Naive B cell (primary cell): ENCODE measurements around the gene SENP1. TPM values are rescaled to one million over a fixed set of nuclear protein-coding genes. Genes with fewer than 3 reads are reported as not detected.
A peak's percentile ranks its signal among the peaks of the same experiment; 100 is the strongest.

Source experiments
- ATAC-seq, 2 donors: fragments of 150-1000 bp; cut with Tn5 transposase; 2 replicates each; pipeline ENCODE4 v1.10.0; 2021; ENCODE audit warnings: low read depth in 2 of 2, mild to moderate bottlenecking in 2 of 2, moderate library complexity in 2 of 2
- DNase-seq: peaks from one replicate; pipeline ENCODE4 v3.0.0; 2022
- H3K27ac Mint-ChIP-seq, 6 donors: one replicate each; pipeline ENCODE4 v1.8.0; 2020 to 2022; ENCODE audit warnings: mild to moderate bottlenecking in 6 of 6, mixed read lengths in 6 of 6, moderate library complexity in 5 of 6, inconsistent platforms in 2 of 6
- H3K27me3 Mint-ChIP-seq, 3 donors: one replicate each; pipeline ENCODE4 v1.8.0; 2021 to 2022; ENCODE audit warnings: mixed read lengths in 3 of 3, mild to moderate bottlenecking in 1 of 3
- H3K36me3 Mint-ChIP-seq, 2 donors: one replicate each; pipeline ENCODE4 v1.8.0; 2020 to 2022; ENCODE audit warnings: mixed read lengths in 2 of 2, inconsistent platforms in 1 of 2, mild to moderate bottlenecking in 1 of 2
- H3K4me1 Mint-ChIP-seq, 3 donors: one replicate each; pipeline ENCODE4 v1.8.0; 2020 to 2022; ENCODE audit warnings: mixed read lengths in 3 of 3, inconsistent platforms in 1 of 3, mild to moderate bottlenecking in 1 of 3, moderate library complexity in 1 of 3
- H3K4me3 Mint-ChIP-seq, 8 donors: one replicate each; pipeline ENCODE4 v1.8.0; 2020 to 2022; ENCODE audit warnings: mild to moderate bottlenecking in 8 of 8, mixed read lengths in 8 of 8, moderate library complexity in 8 of 8, inconsistent platforms in 2 of 8
- H3K9me3 Mint-ChIP-seq, 7 donors: one replicate each; pipeline ENCODE4 v1.8.0; 2020 to 2022; ENCODE audit warnings: mixed read lengths in 7 of 7, mild to moderate bottlenecking in 5 of 7, inconsistent platforms in 2 of 7, moderate library complexity in 1 of 7
- polyA plus RNA-seq, 6 donors: library from polyadenylated mRNA; unstranded; fragments of 300-500 nt; fragmentation: Illumina TruSeq; gene quantifications; one replicate each; pipeline ENCODE4 v1.2.3, GENCODE V29; 2021; ENCODE audit warnings: low read depth in 6 of 6

The SENP1 gene
- polyA plus RNA-seq, 6 donors from 2014 or later = 3.6 to 18.6 (median 15.6) TPM

GRCh38 chr12:48010366-48010970 is 95.4 kb downstream of the SENP1 start:
- DNase-seq (no peak), ATAC-seq (no peak)
- H3K4me1 Mint-ChIP-seq = peaks cover 0 to 2% (median 0%) of the 10 kb centered on the region in 3 donors
- peaks cover 74 to 77% (median 76%) of the 10 kb centered on the region in 3 donors for H3K27me3 Mint-ChIP-seq
- no peaks in the 10 kb centered on the region for H3K9me3 Mint-ChIP-seq
- H3K4me3 Mint-ChIP-seq = no peak overlapping the region
- H3K27ac Mint-ChIP-seq = no peak overlapping the region
- no peaks in the 10 kb centered on the region for H3K36me3 Mint-ChIP-seq

GRCh38 chr12:48009471-48009870 is 96.4 kb downstream of the SENP1 start:
- Mint-ChIP-seq H3K27me3 (peaks cover 73 to 78% (median 74%) of the 10 kb centered on the region in 3 donors), H3K9me3 (no peaks in the 10 kb centered on the region), H3K4me3 (no peak overlapping the region), H3K36me3 (no peaks in the 10 kb centered on the region), H3K27ac (no peak overlapping the region), H3K4me1 (peaks cover 0 to 6% (median 4%) of the 10 kb centered on the region in 3 donors)
- ATAC-seq (no peak), DNase-seq (no peak)

GRCh38 chr12:48008950-48009349 is 96.9 kb downstream of the SENP1 start:
- ATAC-seq (no peak), DNase-seq (no peak)
- H3K4me1 Mint-ChIP-seq = peaks cover 3 to 6% (median 4%) of the 10 kb centered on the region in 3 donors
- no peaks in the 10 kb centered on the region for H3K36me3 Mint-ChIP-seq
- no peaks in the 10 kb centered on the region for H3K9me3 Mint-ChIP-seq
- no peak overlapping the region for H3K27ac Mint-ChIP-seq
- H3K27me3 Mint-ChIP-seq = peaks cover 71 to 75% (median 74%) of the 10 kb centered on the region in 3 donors
- no peak overlapping the region for H3K4me3 Mint-ChIP-seq

- H3K27me3 Mint-ChIP-seq = peaks cover 71 to 80% (median 80%) of the 10 kb centered on the region in 3 donors
- H3K36me3 Mint-ChIP-seq = no peaks in the 10 kb centered on the region
- H3K4me1 Mint-ChIP-seq = peaks cover 9 to 12% (median 10%) of the 10 kb centered on the region in 3 donors
- DNase-seq = no peak
- ATAC-seq = no peak
- H3K4me3 Mint-ChIP-seq = no peak overlapping the region
- H3K9me3 Mint-ChIP-seq = no peaks in the 10 kb centered on the region
- H3K27ac Mint-ChIP-seq = no peak overlapping the region
Observed at GRCh38 chr12:48008349-48008748, 97.5 kb downstream of the SENP1 start.

- DNase-seq (no peak), ATAC-seq (no peak)
- H3K27ac Mint-ChIP-seq = no peak overlapping the region
- no peaks in the 10 kb centered on the region for H3K9me3 Mint-ChIP-seq
- H3K36me3 Mint-ChIP-seq = no peaks in the 10 kb centered on the region
- H3K27me3 Mint-ChIP-seq = peaks cover 81 to 89% (median 87%) of the 10 kb centered on the region in 3 donors
- H3K4me1 Mint-ChIP-seq = peaks cover 19 to 24% (median 20%) of the 10 kb centered on the region in 3 donors
- no peak overlapping the region for H3K4me3 Mint-ChIP-seq
Observed at GRCh38 chr12:48007206-48007605, 98.7 kb downstream of the SENP1 start.

- Mint-ChIP-seq H3K9me3 (no peaks in the 10 kb centered on the region), H3K27me3 (peaks cover 85 to 90% (median 88%) of the 10 kb centered on the region in 3 donors), H3K27ac (no peak overlapping the region), H3K4me3 (peak overlapping the region; percentile 10 to 80 (median 72)), H3K36me3 (no peaks in the 10 kb centered on the region), H3K4me1 (peaks cover 32 to 39% (median 34%) of the 10 kb centered on the region in 3 donors)
- DNase-seq = no peak
- ATAC-seq = no peak
Observed at GRCh38 chr12:48005750-48006021, 100.2 kb downstream of the SENP1 start.

GRCh38 chr12:48005001-48005749 is 100.7 kb downstream of the SENP1 start:
- Mint-ChIP-seq H3K27ac (peak overlapping the region in 1 of 6 donors; percentile 74), H3K4me1 (peaks cover 32 to 39% (median 34%) of the 10 kb centered on the region in 3 donors), H3K9me3 (no peaks in the 10 kb centered on the region), H3K4me3 (peak overlapping the region; percentile 36 to 84 (median 76)), H3K36me3 (no peaks in the 10 kb centered on the region), H3K27me3 (peaks cover 90 to 91% (median 90%) of the 10 kb centered on the region in 3 donors)
- DNase-seq (no peak), ATAC-seq (no peak)

GRCh38 chr12:48004053-48004941 is 101.6 kb downstream of the SENP1 start, which contains the start of gene COL2A1:
Gene COL2A1 (minus strand): TSS chr12:48004476. CDS start chr12:48004321, 155 bp downstream.
- Mint-ChIP-seq H3K4me3 (peak within 1 kb of the TSS; percentile 76 to 91 (median 84)), H3K27ac (peak within 1 kb of the TSS in 1 of 6 donors; percentile 15), H3K36me3 (no peaks in the 10 kb centered on the region), H3K9me3 (no peaks in the 10 kb centered on the region), H3K27me3 (peaks cover 90 to 91% (median 91%) of the 10 kb centered on the region in 3 donors), H3K4me1 (peaks cover 32 to 39% (median 34%) of the 10 kb centered on the region in 3 donors)
- DNase-seq (no peak), ATAC-seq (peak; percentile 39 to 48)

- Mint-ChIP-seq H3K9me3 (no peaks in the 10 kb centered on the region), H3K27ac (no peak overlapping the region), H3K4me3 (peak overlapping the region; percentile 59 to 91 (median 85)), H3K27me3 (peaks cover 90 to 91% (median 91%) of the 10 kb centered on the region in 3 donors), H3K4me1 (peaks cover 32 to 39% (median 34%) of the 10 kb centered on the region in 3 donors), H3K36me3 (no peaks in the 10 kb centered on the region)
- ATAC-seq = peak; percentile 20 to 29
- DNase-seq = no peak
Observed at GRCh38 chr12:48003226-48004052, 102.4 kb downstream of the SENP1 start.

- Mint-ChIP-seq H3K27ac (peak overlapping the region in 2 of 6 donors; percentile 18 to 49), H3K4me3 (peak overlapping the region; percentile 59 to 91 (median 85)), H3K9me3 (no peaks in the 10 kb centered on the region), H3K27me3 (peaks cover 90 to 91% (median 91%) of the 10 kb centered on the region in 3 donors), H3K4me1 (peaks cover 32 to 39% (median 34%) of the 10 kb centered on the region in 3 donors), H3K36me3 (no peaks in the 10 kb centered on the region)
- DNase-seq (no peak), ATAC-seq (no peak)
Observed at GRCh38 chr12:48002773-48003218, 103.1 kb downstream of the SENP1 start.

- DNase-seq = no peak
- peaks cover 89 to 91% (median 90%) of the 10 kb centered on the region in 3 donors for H3K27me3 Mint-ChIP-seq
Observed at GRCh38 chr12:48002414-48002730, 103.5 kb downstream of the SENP1 start.

More at GRCh38 chr12:48002414-48002730, 103.5 kb downstream of the SENP1 start:
- no peaks in the 10 kb centered on the region for H3K9me3 Mint-ChIP-seq
- no peak for ATAC-seq
- H3K36me3 Mint-ChIP-seq = no peaks in the 10 kb centered on the region
- peaks cover 32 to 39% (median 34%) of the 10 kb centered on the region in 3 donors for H3K4me1 Mint-ChIP-seq
- H3K4me3 Mint-ChIP-seq = peak overlapping the region; percentile 59 to 91 (median 85)
- peak overlapping the region in 2 of 6 donors; percentile 18 to 49 for H3K27ac Mint-ChIP-seq
